ENCODE measurements around the gene PRR22.
A peak's percentile ranks its signal among the peaks of the same experiment; 100 is the strongest.

Gene PRR22

GRCh38 chr19:5805462-5806132 lies 21.1 kb upstream of the PRR22 start:
- Histone ChIP-seq H3K4me3 (peak overlapping the region; percentile 53), H3K27ac (no peak overlapping the region)
- TF ChIP-seq CTCF (IDR thresholded peaks at IDR 0.05): peak; percentile 23
- DNase-seq (ENCODE audit: low spot score): no peak

GRCh38 chr19:5804516-5805461 lies 20.2 kb upstream of the PRR22 start, which contains the start of gene NRTN:
TSS of gene NRTN (plus strand) at chr19:5805067. CDS start at chr19:5824166, 19,099 bp downstream.
- Histone ChIP-seq H3K27ac (no peak within 1 kb of the TSS), H3K4me3 (peak within 1 kb of the TSS; percentile 60)
- no peak for TF ChIP-seq CTCF (IDR thresholded peaks at IDR 0.05)
- DNase-seq (ENCODE audit: low spot score): no peak

GRCh38 chr19:5803752-5804515 lies 19.4 kb upstream of the PRR22 start:
- Histone ChIP-seq H3K4me3 (peak overlapping the region; percentile 60), H3K27ac (no peak overlapping the region)
- peak; percentile 61 for TF ChIP-seq CTCF (IDR thresholded peaks at IDR 0.05)
- no peak for DNase-seq (ENCODE audit: low spot score)

GRCh38 chr19:5803441-5803751 lies 18.9 kb upstream of the PRR22 start:
- TF ChIP-seq CTCF (IDR thresholded peaks at IDR 0.05): no peak
- Histone ChIP-seq H3K27ac (no peak overlapping the region), H3K4me3 (peak overlapping the region; percentile 60)
- DNase-seq (ENCODE audit: low spot score): no peak

GRCh38 chr19:5801796-5802619 lies 17.5 kb upstream of the PRR22 start:
- no peak for TF ChIP-seq CTCF (IDR thresholded peaks at IDR 0.05)
- Histone ChIP-seq H3K4me3 (no peak overlapping the region), H3K27ac (no peak overlapping the region)
- no peak for DNase-seq (ENCODE audit: low spot score)
